Adipose tissue (tissue), 3 donors: ENCODE measurements around the gene INSIG1. TPM values are rescaled to one million over a fixed set of nuclear protein-coding genes. Genes with fewer than 3 reads are reported as not detected.

Source experiments
- H3K27ac ChIP-seq: one replicate; pipeline ENCODE4 v1.5.1; 2013; ENCODE audit warnings: low read depth, low read length
- WGBS, 3 donors: extraction: QIAGEN DNeasy Blood & Tissue Kit; methylation state at CpG; one replicate each; pipeline ENCODE4 v1.1.7; 2013; 5-methylcytosine and 5-hydroxymethylcytosine counted together
- polyA plus RNA-seq, 3 donors: library from polyadenylated mRNA; stranded (reverse); fragments of 200-250 nt; gene quantifications; one replicate each; pipeline ENCODE4 v1.2.3, GENCODE V29; 2013
- donor health status: healthy with polysubstance abuse.
- donor health status: Bipolar disorder and iron deficiency.
- donor health status: healthy.

Gene INSIG1
- polyA plus RNA-seq, 3 donors, result 50.2 to 185 (median 61.0) TPM

GRCh38 chr7:155263581-155264143 is 34.0 kb upstream of the INSIG1 start:
- no peak overlapping the region for H3K27ac ChIP-seq
- WGBS, 3 donors, result 82 to 94% (median 85%) methylated on average over 11 to 12 of the region's 12 CpGs

GRCh38 chr7:155265144-155265543 is 32.5 kb upstream of the INSIG1 start:
- 80 to 95% (median 84%) methylated on average over 7 of the region's 7 CpGs for WGBS, 3 donors

DNA sequence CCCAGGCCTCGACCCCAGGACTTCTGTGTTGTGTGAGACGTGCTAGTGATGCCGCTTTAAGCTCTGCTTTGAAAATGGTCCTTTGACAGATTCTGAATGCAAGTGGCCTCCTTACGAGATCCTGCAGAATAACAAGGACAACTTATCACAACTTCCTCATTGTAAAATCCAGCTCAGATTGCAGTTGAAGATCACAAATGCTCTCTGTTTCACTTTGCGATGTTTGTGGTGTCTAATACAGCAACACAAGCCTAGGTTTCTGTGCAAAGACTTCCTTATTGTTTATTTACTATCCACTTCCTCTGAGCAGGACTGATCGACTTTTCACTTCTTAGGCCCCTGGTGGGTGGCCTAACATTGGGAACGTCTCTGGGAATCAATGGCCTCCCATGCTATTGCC is 31.7 kb upstream of the INSIG1 start:
- WGBS, 3 donors, result 79 to 88% (median 81%) methylated on average over 7 of the region's 7 CpGs
- no peak overlapping the region for H3K27ac ChIP-seq

More at GRCh38 chr7:155265144-155265543, 32.5 kb upstream of the INSIG1 start:
- no peak overlapping the region for H3K27ac ChIP-seq

- WGBS, 3 donors, result 93 to 97% (median 96%) methylated on average over 9 of the region's 9 CpGs
Observed at GRCh38 chr7:155266440-155266839, 31.2 kb upstream of the INSIG1 start.

DNA sequence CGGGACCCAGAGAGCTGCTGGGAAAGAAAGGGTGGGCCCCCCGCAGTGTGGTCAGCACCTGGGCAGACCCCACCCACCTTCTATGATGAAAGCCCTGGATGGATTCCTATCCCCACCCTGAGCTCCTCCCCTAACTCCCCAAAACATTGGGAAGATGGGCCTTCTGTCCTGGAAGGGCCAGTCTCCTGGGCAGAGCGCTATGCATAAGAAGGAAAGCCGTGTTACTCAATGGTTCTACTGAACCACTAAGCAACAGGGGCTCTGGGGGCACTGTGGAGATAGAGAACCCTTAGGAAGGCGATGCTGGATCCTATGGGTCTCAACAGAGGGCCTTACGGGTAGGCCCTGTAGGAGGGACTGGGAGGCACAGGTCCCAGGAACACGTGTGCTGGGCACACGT is 30.7 kb upstream of the INSIG1 start:
- whole genome bisulfite sequencing, 3 donors, result 92 to 99% (median 94%) methylated on average over 8 of the region's 8 CpGs
- H3K27ac ChIP-seq, result no peak overlapping the region

More at GRCh38 chr7:155266440-155266839, 31.2 kb upstream of the INSIG1 start:
- H3K27ac ChIP-seq, result no peak overlapping the region

DNA sequence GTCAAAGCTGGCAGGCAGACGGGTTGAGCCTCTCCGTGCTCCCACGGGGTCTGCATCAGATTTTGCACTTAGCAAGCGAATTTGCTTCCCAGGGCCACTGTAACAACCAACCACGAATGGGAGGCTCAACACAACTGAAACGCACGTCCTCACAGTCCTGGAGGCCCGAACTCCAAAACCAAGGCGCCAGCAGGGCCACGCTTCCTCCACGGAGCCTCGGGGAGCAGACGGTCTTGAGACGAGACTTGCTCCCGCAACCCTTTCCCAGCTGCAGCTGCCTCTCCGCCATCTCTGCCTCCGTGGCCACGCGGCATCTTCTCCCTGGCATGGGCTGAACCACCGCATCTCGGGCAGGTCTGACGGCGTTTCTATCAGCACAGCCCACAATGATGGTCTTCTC is 30.2 kb upstream of the INSIG1 start:
- H3K27ac ChIP-seq, result no peak overlapping the region
- WGBS, 3 donors, result 90 to 91% (median 90%) methylated on average over 23 of the region's 23 CpGs

DNA sequence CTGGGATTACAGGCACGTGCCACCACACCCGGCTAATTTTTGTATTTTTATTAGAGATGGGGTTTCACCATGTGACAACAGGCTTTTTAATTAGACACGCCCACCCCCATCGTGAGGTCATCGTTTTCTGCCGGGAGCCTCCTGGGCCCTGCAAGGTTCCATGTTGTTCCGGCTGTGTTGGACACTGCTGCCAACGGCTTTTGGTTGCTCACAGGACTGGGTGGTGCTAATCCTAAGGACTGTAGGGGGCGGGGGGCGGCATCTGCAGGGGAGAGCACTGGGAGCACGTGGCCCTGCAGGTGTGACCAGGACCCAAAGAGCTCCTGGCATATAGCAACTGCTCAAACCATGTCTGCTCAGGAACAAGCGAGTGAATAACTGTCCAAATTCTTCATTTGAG is 29.5 kb upstream of the INSIG1 start:
- H3K27ac ChIP-seq, result no peak overlapping the region
- 93 to 94% (median 94%) methylated on average over 12 of the region's 12 CpGs for WGBS, 3 donors

GRCh38 chr7:155268921-155269650 is 28.6 kb upstream of the INSIG1 start:
- 87 to 92% (median 90%) methylated on average over 6 of the region's 6 CpGs for WGBS, 3 donors
- H3K27ac ChIP-seq, result no peak overlapping the region

- H3K27ac ChIP-seq, result no peak overlapping the region
- WGBS, 3 donors, result 86 to 88% (median 88%) methylated on average over 20 of the region's 20 CpGs
Observed at GRCh38 chr7:155269766-155270585, 27.7 kb upstream of the INSIG1 start.

DNA sequence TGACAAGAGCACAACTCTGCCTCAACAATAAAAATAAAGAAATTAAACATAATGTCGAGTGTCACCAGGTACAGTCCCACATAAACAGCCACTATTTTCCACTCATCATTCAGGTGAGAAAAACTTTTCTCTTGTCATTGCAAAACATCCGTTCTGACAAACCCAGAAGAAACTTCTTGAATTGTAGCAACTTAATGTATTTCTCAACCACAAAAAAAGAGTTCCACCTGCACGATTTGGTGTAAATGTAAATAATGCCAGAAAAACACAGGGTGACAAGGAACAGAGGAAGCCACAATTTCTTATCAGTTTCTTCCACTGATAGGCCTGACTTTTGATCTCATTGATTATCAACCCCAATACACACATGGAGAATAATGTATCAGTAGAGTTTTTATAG is 26.8 kb upstream of the INSIG1 start:
- 63 to 68% (median 67%) methylated on average over 3 of the region's 3 CpGs for WGBS, 3 donors
- no peak overlapping the region for H3K27ac ChIP-seq

- 60 to 90% (median 66%) methylated on average over 4 of the region's 4 CpGs for WGBS, 3 donors
Observed at GRCh38 chr7:155274633-155275355, 22.9 kb upstream of the INSIG1 start.

DNA sequence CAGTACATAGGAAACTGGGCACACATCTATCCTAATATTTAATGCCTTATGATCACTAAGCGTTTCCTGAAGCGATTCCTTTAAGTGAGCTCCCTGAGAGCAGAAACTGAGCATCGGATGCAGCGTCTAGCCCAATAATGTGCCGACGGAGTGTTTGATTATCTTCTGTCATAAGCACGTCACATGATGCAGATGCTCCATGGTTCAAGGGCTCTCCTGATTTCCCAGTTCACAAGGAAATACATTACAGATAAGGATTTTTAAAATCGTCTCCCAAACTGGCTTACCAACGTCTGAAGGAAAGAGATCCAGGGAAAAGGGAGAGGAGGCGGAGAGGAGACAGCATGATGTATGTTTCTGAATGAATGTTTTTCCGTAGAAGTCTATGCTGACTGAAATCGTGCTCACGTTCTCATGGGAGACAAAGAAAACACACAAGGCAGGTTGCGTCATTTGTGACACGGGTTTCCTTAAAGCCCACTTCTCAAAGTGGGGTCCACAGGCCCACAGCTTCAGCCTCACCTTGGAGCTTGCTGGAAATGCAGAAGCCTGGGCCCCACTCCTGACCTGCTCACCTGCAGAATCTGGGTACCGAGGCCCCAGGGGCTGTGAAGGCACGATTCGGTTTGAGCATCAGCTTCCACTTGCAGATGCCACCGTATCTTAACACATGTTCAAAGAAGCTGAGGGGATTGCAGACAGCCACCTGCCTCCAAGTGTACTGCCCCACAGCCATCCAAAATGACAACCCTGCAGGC is 21.5 kb upstream of the INSIG1 start:
- WGBS, 3 donors, result 83 to 86% (median 83%) methylated on average over 19 of the region's 19 CpGs
- H3K27ac ChIP-seq, result no peak overlapping the region

More at GRCh38 chr7:155274633-155275355, 22.9 kb upstream of the INSIG1 start:
- no peak overlapping the region for H3K27ac ChIP-seq

- no peak overlapping the region for H3K27ac ChIP-seq
- 44 to 78% (median 76%) methylated on average over 12 of the region's 12 CpGs for WGBS, 3 donors
Observed at GRCh38 chr7:155276800-155277375, 20.8 kb upstream of the INSIG1 start.

DNA sequence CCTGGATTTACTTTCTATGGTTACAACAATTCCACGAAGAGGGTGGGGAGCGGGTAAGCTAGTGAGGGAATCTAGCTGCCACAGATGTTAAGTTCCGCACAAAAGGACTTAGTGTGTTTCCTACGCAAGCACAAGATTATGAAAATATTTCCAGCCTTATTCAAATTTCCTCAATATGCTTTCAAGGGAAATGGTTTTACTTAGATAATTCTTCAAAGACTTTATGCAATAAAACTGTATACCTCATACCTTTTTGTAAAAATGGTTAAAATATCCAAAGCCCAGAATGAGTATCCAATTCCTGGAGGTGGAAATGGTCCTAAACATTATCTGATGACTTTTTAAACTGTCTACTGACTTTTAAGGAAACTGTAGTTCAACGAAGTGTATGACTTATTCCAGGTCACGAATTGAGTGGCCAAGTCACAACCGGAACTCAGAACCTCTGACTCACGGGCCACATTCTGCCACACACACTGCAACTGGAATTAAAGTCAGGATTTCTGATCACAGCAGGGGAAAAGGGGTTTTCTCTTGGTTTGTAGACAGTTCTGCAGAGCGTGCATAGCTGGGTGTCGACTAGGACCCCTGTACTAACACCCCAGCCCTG is 20.2 kb upstream of the INSIG1 start:
- WGBS, 3 donors, result 82 to 90% (median 87%) methylated on average over 10 of the region's 10 CpGs
- H3K27ac ChIP-seq, result no peak overlapping the region

- WGBS, 3 donors, result 69 to 85% (median 71%) methylated on average over 9 of the region's 9 CpGs
- no peak overlapping the region for H3K27ac ChIP-seq
Observed at GRCh38 chr7:155278921-155279320, 18.8 kb upstream of the INSIG1 start.

- H3K27ac ChIP-seq, result no peak overlapping the region
- 88 to 93% (median 92%) methylated on average over 14 of the region's 14 CpGs for WGBS, 3 donors
Observed at GRCh38 chr7:155279787-155280445, 17.8 kb upstream of the INSIG1 start.
